Measurements from ENCODE around the gene MAP6. TPM values are rescaled to one million over a fixed set of nuclear protein-coding genes. Genes with fewer than 3 reads are reported as not detected.

The MAP6 gene
- total and polyA plus RNA-seq, 9 of the 15 experiments (the other 6 are each of a cell fraction or from before 2014, with no cell fraction given), result not detected

- TF ChIP-seq, protein P1, sequence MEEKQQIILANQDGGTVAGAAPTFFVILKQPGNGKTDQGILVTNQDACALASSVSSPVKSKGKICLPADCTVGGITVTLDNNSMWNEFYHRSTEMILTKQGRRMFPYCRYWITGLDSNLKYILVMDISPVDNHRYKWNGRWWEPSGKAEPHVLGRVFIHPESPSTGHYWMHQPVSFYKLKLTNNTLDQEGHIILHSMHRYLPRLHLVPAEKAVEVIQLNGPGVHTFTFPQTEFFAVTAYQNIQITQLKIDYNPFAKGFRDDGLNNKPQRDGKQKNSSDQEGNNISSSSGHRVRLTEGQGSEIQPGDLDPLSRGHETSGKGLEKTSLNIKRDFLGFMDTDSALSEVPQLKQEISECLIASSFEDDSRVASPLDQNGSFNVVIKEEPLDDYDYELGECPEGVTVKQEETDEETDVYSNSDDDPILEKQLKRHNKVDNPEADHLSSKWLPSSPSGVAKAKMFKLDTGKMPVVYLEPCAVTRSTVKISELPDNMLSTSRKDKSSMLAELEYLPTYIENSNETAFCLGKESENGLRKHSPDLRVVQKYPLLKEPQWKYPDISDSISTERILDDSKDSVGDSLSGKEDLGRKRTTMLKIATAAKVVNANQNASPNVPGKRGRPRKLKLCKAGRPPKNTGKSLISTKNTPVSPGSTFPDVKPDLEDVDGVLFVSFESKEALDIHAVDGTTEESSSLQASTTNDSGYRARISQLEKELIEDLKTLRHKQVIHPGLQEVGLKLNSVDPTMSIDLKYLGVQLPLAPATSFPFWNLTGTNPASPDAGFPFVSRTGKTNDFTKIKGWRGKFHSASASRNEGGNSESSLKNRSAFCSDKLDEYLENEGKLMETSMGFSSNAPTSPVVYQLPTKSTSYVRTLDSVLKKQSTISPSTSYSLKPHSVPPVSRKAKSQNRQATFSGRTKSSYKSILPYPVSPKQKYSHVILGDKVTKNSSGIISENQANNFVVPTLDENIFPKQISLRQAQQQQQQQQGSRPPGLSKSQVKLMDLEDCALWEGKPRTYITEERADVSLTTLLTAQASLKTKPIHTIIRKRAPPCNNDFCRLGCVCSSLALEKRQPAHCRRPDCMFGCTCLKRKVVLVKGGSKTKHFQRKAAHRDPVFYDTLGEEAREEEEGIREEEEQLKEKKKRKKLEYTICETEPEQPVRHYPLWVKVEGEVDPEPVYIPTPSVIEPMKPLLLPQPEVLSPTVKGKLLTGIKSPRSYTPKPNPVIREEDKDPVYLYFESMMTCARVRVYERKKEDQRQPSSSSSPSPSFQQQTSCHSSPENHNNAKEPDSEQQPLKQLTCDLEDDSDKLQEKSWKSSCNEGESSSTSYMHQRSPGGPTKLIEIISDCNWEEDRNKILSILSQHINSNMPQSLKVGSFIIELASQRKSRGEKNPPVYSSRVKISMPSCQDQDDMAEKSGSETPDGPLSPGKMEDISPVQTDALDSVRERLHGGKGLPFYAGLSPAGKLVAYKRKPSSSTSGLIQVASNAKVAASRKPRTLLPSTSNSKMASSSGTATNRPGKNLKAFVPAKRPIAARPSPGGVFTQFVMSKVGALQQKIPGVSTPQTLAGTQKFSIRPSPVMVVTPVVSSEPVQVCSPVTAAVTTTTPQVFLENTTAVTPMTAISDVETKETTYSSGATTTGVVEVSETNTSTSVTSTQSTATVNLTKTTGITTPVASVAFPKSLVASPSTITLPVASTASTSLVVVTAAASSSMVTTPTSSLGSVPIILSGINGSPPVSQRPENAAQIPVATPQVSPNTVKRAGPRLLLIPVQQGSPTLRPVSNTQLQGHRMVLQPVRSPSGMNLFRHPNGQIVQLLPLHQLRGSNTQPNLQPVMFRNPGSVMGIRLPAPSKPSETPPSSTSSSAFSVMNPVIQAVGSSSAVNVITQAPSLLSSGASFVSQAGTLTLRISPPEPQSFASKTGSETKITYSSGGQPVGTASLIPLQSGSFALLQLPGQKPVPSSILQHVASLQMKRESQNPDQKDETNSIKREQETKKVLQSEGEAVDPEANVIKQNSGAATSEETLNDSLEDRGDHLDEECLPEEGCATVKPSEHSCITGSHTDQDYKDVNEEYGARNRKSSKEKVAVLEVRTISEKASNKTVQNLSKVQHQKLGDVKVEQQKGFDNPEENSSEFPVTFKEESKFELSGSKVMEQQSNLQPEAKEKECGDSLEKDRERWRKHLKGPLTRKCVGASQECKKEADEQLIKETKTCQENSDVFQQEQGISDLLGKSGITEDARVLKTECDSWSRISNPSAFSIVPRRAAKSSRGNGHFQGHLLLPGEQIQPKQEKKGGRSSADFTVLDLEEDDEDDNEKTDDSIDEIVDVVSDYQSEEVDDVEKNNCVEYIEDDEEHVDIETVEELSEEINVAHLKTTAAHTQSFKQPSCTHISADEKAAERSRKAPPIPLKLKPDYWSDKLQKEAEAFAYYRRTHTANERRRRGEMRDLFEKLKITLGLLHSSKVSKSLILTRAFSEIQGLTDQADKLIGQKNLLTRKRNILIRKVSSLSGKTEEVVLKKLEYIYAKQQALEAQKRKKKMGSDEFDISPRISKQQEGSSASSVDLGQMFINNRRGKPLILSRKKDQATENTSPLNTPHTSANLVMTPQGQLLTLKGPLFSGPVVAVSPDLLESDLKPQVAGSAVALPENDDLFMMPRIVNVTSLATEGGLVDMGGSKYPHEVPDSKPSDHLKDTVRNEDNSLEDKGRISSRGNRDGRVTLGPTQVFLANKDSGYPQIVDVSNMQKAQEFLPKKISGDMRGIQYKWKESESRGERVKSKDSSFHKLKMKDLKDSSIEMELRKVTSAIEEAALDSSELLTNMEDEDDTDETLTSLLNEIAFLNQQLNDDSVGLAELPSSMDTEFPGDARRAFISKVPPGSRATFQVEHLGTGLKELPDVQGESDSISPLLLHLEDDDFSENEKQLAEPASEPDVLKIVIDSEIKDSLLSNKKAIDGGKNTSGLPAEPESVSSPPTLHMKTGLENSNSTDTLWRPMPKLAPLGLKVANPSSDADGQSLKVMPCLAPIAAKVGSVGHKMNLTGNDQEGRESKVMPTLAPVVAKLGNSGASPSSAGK (IDR thresholded peaks at IDR 0.05), result peak; percentile 92
- no peak for TF ChIP-seq GTF2F1 (IDR thresholded peaks at IDR 0.05; ENCODE audit: low read depth, low read length)
- peak in 1 of 2 experiments; percentile 58; a peak in 2 of 4 replicates for TF ChIP-seq MAZ (CRISPR knock-in tag; conservative IDR thresholded peaks at IDR 0.05 in 1 of 2, IDR thresholded peaks at IDR 0.05 in 1 of 2)
- TF ChIP-seq RFX1 (IDR thresholded peaks at IDR 0.05), result no peak
- TF ChIP-seq BRCA1 (IDR thresholded peaks at IDR 0.05), result no peak
- TF ChIP-seq BRCA1 (CRISPR knock-in tag; IDR thresholded peaks at IDR 0.05), result no peak
- no peak; the same call in 1 of the 2 replicates for TF ChIP-seq PHB (CRISPR knock-in tag; IDR thresholded peaks at IDR 0.05)
- TF ChIP-seq, protein P2, sequence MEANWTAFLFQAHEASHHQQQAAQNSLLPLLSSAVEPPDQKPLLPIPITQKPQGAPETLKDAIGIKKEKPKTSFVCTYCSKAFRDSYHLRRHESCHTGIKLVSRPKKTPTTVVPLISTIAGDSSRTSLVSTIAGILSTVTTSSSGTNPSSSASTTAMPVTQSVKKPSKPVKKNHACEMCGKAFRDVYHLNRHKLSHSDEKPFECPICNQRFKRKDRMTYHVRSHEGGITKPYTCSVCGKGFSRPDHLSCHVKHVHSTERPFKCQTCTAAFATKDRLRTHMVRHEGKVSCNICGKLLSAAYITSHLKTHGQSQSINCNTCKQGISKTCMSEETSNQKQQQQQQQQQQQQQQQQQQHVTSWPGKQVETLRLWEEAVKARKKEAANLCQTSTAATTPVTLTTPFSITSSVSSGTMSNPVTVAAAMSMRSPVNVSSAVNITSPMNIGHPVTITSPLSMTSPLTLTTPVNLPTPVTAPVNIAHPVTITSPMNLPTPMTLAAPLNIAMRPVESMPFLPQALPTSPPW (CRISPR knock-in tag; IDR thresholded peaks at IDR 0.05), result peak; percentile 63
- TF ChIP-seq SRSF3 (IDR thresholded peaks at IDR 0.05; ENCODE audit: insufficient read depth, low read length), result no peak
- TF ChIP-seq SMARCB1 (IDR thresholded peaks at IDR 0.05; ENCODE audit: insufficient read length, low read depth), result no peak
- peak; percentile 11; the same call in 1 of the 2 replicates for TF ChIP-seq RBFOX2 (IDR thresholded peaks at IDR 0.05; ENCODE audit: low read depth, low read length)
- TF ChIP-seq, protein P3, sequence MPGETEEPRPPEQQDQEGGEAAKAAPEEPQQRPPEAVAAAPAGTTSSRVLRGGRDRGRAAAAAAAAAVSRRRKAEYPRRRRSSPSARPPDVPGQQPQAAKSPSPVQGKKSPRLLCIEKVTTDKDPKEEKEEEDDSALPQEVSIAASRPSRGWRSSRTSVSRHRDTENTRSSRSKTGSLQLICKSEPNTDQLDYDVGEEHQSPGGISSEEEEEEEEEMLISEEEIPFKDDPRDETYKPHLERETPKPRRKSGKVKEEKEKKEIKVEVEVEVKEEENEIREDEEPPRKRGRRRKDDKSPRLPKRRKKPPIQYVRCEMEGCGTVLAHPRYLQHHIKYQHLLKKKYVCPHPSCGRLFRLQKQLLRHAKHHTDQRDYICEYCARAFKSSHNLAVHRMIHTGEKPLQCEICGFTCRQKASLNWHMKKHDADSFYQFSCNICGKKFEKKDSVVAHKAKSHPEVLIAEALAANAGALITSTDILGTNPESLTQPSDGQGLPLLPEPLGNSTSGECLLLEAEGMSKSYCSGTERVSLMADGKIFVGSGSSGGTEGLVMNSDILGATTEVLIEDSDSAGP (CRISPR knock-in tag; IDR thresholded peaks at IDR 0.05), result peak; percentile 85
Observed at GRCh38 chr11:75558939-75559843, 109.6 kb downstream of the MAP6 start (continued).

Measured in K562 (cell line).